GM18505 (cell line): ENCODE results near the gene NDUFA7.
"Not testable (repeated sequence)": the region's sequence is repeated elsewhere in the genome, so short reads cannot be mapped to it uniquely, and the experiment has no call there.

Experiments used
- ATAC-seq: cut with Tn5 transposase; IDR thresholded peaks from one replicate; pipeline ENCODE4 v1.9.1; 2021; ENCODE audit not compliant: unreplicated experiment
- POLR2A ChIP-seq: IDR thresholded peaks from 4 replicates; pipeline ENCODE4 v1.6.1; 2011; ENCODE audit warnings: borderline replicate concordance; ENCODE audit not compliant: insufficient read depth, insufficient read length; ENCODE audit errors: extremely low read depth

Gene NDUFA7

DNA sequence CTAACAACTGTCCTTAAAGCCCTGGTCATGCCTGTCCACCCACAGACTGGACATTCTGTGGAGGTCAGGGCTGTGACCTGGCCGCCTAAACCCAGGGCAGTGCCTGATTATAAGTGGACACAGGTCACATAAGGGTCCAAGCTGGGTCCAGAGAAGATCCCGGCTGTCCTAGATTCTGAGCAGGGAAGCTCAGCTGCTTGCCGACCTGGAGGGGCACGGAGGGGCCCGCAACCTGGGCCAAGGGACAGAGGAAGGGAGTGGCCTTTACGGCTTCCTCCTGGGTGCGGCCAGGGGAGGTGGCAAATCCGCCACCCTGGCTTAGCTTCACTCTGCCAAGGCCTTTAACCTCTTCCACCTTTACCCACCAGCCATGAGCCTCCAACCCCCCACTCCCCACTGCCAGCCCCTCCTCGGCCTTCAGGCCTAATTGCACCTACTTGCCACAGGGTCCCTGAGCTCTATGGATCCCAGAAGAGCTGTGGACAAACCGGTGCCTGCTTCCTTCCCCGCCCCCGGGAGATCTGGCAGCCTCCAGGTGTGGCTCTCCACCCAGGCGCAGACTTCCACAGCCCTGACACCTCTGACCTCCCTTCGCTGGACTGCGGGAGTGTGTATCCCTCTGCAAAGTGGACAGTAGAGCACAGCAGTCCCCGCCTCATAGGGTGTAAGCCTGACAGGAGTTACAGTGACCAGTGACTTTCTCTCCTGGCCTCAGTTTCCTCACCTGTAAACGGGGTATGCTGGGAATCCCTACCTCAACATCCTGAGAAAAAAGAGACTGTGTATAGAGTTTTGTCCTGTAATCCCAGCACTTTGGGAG is 14.7 kb downstream of the NDUFA7 start:
- TF ChIP-seq POLR2A = no peak
- ATAC-seq = no peak

DNA sequence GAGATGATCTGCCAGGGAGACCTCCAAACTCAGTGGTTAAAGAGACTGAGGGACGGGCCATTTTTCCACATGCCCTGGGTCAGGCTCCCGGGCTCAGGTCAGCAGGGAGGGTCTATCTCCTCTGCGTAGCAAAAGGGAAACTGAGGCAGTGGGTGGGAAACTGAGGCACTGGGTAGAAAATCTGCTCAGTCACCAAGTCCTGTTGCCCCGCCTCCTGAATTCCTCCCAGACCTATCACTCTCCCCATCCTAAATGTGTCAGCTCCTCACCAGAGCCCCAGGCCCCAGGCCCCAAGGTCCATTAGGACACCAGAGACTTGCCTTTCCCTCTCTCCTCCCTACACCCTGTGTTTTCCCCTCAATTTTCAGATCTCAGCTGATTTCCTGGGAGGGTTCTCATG is 15.4 kb downstream of the NDUFA7 start:
- no peak for TF ChIP-seq POLR2A
- no peak for ATAC-seq

GRCh38 chr19:8304841-8305621 is 16.1 kb downstream of the NDUFA7 start:
- no peak for TF ChIP-seq POLR2A
- no peak for ATAC-seq

DNA sequence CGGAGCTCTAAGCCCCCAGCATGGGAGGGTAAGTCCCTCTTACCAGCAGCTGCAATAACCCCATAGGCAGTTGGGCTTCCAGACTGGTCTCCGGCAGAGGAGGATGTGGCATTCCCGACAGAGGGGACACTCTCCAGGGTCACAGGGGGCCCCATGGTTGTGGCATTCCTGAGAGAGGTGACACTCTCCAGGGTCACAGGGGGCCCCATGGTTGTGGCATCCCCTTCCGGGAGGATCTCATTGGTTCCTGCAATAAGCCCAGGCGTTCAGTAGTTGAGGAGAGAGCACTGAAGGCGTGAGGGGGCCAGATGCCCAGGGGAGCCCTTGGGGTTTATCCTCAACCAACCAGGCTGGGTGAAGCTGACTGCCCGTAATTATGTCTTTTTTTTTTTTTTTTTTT is 18.4 kb downstream of the NDUFA7 start:
- ATAC-seq = no peak
- no peak for TF ChIP-seq POLR2A

- no peak for ATAC-seq
- TF ChIP-seq POLR2A = no peak
Observed at GRCh38 chr19:8302357-8302691, 18.9 kb downstream of the NDUFA7 start.

DNA sequence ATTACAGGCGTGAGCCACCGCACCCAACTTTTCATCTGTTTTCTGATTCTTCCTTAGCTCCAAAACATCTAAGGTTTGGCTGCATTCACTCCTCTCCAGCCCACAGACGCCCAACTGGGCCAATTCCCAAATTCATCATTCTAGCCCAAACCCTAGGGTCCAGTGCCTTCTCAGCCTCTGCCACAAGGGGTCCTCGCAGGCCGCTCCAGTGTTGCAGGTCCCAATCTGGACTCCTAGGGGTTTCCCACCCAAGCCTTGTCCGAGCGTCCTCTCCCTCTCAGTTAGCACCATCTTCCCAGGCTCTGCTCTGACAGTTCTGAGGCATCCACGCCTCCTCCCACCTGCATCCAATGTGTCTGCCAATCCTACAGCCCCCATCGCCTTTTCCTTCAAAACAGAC is 29.8 kb downstream of the NDUFA7 start:
- not testable (repeated sequence) for ATAC-seq

- not testable (repeated sequence) for ATAC-seq
Observed at GRCh38 chr19:8276508-8276907, 44.7 kb downstream of the NDUFA7 start.

DNA sequence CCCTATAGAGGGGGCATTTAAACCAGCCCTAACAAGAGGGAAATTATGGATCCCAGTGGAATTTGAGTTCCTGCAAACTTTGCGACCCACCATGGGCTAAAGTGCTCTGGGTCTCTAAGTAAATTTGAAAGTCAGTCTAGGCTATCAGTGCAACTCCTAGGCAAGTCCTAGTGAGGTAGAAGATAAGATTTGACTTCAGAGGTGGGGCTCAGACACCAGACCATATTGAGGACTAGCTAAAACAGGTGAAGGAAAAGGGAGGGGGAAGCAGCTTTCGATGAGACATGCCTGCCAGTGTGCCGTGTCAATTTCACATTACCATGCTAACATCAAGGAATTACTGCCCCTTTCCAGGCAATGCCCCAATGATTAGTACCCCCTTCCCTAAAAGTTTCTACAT is 51.5 kb downstream of the NDUFA7 start:
- TF ChIP-seq POLR2A = no peak
- ATAC-seq = no peak

DNA sequence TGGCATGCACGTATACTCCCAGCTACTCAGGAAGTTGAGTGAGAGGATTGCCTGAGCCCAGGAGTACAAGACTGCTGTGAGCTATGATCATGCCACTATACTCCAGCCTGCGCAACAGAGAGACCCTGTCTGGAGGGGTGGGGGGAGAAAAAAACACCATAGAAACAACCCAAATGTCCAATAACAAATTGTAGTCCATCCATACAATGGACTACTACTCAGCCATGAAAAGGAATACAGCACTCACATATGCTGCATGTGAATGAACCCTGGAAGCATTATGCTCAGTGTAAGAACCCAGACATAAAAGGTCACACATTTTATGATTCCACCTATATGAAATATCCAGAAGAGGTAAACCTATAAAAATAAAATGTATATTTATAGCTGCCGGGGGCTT is 55.3 kb downstream of the NDUFA7 start:
- ATAC-seq = no peak
- no peak for TF ChIP-seq POLR2A

DNA sequence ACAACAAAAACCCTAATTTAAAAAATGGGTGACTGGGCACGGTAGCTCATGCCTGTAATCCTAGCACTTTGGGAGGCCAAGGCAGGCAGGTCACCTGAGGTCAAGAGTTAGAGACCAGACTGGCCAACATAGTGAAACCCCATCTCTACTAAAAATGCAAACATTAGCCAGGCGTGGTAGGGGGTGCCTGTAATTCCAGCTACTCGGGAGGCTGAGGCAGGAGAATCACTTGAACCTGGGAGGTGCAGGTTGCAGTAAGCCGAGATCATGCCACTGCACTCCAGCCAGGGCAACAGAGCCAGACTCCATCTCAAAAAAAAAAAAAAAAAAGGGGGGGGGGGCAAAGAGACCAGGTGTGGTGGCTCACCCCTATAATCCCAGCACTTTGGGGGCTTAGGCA is 56.9 kb downstream of the NDUFA7 start:
- ATAC-seq = not testable (repeated sequence)

GRCh38 chr19:8262431-8262830 is 58.7 kb downstream of the NDUFA7 start:
- no peak for ATAC-seq
- no peak for TF ChIP-seq POLR2A

DNA sequence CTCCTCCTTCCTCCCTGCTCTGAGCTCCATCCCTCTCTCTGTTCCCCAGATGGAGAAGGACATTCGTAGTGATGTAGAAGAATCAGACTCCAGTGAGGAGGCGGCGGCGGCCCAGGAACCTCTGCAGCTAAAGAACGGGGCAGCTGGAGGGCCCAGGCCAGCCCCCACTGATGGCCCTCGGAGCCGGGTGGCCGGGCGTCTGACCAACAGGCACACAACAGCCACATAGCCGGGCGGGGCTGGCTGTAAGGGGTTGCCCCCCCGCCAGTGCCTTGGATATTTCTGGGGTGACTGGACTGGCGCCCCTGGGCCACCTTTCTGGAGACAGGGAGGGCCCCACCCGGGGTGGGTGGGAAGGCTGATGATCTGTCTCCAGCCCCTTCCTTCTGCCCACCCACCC is 59.3 kb downstream of the NDUFA7 start:
- TF ChIP-seq POLR2A = no peak
- no peak for ATAC-seq

DNA sequence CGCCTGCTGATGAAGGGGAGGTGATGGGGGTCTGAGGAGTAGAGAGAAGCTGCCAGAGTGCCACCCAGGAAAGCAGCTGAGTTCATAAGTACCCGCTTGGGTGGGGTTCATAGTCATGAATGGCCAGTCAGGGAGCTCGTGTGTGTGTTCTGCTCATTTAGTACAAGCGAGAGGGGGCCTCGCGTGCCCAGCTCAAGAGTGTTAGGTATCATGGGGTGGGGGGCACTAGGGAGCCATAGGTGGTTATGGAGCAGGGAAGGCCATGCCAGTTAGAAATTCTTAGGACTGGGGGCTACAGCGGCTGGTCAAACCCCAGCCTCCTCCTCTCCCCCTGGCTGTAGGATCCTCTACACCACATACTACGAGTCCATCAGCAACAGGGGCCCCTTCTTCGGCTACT is 59.8 kb downstream of the NDUFA7 start:
- no peak for TF ChIP-seq POLR2A
- ATAC-seq = no peak
